Glomerular visceral epithelial cell (primary cell): ENCODE measurements around the gene ZNF628.

ENCODE experiments used
- DNase-seq: peaks from one replicate; pipeline ENCODE4 v3.0.0-alpha.2; 2016; ENCODE audit errors: extremely low spot score

ZNF628 gene

DNA sequence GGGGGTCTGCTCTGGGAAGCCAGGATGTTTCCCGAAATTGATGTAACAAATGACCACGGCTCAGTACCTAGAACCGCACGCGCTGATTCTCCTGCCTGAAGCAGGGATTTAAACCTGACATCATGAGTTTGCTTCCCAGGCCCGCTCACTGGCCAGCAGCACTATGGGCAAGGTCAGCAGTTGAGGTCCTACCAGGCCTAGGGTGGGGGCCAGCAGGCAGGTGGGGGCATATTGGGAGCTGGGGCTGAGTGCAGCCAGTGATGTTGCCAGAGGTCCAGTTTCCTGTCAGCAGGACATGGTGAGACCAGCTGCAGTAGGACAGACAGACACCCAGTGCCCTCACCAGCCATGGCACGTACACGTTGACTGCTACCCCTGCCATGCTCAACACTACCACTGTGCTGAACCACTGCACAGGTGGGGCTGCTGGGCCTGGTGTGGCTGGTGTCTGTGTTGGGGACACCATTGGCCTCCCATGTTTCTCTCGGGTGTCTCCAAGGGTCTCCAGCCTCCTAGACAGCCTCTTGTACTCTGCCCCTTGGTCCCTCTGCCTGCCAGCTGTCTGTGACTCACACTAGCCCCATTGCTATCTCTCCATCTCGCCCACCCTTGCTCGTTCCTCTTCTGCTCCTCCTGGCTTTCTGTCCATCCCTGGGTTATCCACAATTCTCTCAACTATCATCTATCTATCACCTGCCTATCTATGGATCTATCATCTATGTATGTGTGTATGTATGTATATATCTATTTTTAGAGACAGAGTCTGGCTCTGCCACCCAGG is 10.8 kb upstream of the ZNF628 start:
- DNase-seq, result no peak

DNA sequence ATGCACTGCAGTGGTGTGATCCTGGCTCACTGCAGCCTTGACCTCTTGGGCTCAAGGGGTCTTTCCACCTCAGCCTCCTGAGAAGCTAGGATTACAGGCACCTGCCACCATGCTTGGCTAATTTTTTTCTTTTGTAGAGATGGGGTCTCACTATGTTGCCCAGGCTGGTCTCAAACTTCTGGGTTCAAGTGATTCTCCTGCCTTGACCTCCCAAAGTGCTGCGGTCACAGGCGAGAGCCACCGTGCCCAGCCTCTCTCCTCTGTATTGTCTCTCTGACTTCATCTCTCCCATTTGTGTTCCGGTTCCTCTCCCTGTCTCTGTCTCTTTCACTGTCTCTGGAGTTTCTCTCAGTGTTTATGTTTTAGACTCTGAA is 10.2 kb upstream of the ZNF628 start:
- DNase-seq, result no peak

DNA sequence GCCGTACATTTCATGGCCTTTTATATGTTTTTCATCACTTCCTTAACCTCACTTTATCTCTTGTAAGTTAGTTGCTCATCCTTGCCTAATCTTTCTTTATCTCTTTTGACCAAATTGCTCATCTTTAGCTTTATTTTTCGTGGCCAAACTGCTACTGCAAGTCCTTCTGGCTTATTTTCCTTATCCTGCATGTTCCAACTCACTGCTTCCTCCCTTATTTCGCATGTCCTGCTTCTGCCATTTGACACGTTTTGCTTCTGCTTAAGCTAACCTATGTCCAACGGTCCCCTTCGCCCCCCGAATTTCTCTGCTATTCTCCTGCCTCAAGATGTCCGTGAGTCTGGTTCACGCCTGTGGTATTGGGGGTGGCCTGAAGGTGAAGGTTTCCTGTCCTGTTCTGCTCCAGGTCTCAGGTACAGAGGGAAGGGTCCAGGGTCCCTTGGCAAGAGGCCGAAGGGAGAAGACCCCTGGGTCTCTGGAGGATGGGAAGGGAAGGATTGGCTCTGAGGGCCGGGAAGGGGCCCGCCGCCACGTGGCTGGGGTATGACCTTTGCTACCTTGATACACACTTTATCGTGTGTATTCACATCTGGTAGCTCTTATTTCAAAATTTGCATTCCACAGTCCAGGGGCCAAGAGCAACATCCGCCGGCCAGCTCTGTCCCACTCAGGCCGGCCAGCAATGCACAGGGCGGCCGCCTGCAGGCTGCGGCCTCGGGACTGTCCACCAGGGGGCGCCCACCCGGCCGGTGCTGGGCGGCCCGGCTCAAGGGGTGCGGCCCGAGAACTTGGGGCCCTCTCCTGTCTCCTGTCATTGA is 9.0 kb upstream of the ZNF628 start:
- peak; percentile 68 for DNase-seq

DNA sequence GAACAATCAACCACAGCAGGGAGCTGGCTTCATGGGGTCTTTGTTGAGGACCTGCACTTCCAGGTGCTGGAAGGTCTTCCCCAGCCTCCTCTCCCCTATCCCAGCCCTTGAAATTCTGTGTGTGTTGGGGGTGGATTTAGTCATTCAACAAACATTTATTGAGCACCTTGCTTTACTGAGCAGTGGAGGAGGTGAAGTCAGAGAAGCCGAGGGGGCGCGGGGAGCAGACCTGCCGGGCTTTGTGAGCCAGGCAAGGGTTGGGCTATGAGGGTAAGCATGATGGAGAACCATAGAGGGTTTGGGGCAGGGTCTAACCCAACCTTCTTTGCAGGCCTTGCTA is 8.4 kb upstream of the ZNF628 start:
- DNase-seq, result no peak

DNA sequence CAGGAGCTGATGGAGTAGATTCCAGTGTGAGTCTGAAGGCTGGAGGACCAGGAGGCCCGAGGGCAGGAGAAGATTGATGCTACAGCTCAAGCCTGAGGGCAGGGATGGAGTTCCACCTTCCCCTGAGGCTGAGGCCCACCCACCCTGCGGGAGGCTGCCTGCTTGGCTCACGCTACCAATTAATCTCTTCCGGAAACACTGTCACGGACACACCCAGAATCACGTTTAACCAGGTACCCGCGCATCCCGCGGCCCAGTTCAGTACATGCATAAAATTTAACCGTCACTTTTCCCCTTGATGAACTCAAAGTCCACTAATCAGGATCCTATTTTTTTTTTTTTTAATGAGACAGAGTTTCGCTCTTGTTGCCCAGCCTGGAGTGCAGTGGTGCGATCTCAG is 5.2 kb upstream of the ZNF628 start:
- no peak for DNase-seq

DNA sequence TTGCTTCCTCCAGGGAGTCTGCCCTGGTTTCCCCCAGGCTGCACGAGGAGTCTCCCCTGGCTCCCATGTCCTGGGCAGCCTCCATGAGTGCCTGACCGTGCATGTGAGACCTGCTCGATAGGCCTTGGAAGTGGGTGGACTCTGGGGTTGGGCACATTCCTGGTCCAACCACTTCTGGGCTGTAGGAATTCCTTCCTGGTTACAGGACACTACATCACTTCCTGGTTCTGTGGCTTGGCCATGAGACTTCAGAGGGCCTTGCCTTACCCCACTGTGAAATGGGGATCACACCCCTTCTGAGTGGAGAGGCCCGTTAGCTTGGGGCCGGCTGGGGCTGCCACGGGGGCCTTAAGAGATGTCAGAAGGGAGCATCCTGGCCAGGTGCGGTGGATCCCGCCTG is 4.0 kb upstream of the ZNF628 start:
- peak; percentile 84 for DNase-seq

GRCh38 chr19:55473225-55474012 is 3.0 kb upstream of the ZNF628 start:
- DNase-seq, result peak; percentile 80

- DNase-seq, result peak; percentile 98
Measured at GRCh38 chr19:55474269-55475265, 1.9 kb upstream of the ZNF628 start.

- DNase-seq, result no peak
Measured at GRCh38 chr19:55477905-55478304, 1.5 kb downstream of the ZNF628 start.

GRCh38 chr19:55478364-55478763 is 1.9 kb downstream of the ZNF628 start:
- no peak for DNase-seq

- DNase-seq, result no peak
Measured at GRCh38 chr19:55479045-55479444, 2.6 kb downstream of the ZNF628 start.

- no peak for DNase-seq
Measured at GRCh38 chr19:55479451-55480230, 3.2 kb downstream of the ZNF628 start.

GRCh38 chr19:55481148-55481793 is 4.9 kb downstream of the ZNF628 start:
- DNase-seq, result no peak

DNA sequence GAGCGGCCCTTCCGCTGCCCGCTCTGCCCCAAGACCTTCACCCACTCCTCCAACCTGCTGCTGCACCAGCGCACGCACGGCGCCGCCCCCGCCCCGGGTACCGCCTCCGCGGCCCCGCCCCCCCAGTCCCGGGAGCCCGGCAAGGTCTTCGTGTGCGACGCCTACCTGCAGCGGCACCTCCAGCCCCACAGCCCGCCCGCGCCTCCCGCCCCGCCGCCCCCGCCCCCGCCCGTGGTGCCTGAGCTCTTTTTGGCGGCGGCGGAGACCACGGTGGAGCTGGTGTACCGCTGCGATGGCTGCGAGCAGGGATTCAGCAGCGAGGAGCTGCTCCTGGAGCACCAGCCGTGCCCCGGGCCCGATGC is 5.4 kb downstream of the ZNF628 start:
- DNase-seq, result no peak

DNA sequence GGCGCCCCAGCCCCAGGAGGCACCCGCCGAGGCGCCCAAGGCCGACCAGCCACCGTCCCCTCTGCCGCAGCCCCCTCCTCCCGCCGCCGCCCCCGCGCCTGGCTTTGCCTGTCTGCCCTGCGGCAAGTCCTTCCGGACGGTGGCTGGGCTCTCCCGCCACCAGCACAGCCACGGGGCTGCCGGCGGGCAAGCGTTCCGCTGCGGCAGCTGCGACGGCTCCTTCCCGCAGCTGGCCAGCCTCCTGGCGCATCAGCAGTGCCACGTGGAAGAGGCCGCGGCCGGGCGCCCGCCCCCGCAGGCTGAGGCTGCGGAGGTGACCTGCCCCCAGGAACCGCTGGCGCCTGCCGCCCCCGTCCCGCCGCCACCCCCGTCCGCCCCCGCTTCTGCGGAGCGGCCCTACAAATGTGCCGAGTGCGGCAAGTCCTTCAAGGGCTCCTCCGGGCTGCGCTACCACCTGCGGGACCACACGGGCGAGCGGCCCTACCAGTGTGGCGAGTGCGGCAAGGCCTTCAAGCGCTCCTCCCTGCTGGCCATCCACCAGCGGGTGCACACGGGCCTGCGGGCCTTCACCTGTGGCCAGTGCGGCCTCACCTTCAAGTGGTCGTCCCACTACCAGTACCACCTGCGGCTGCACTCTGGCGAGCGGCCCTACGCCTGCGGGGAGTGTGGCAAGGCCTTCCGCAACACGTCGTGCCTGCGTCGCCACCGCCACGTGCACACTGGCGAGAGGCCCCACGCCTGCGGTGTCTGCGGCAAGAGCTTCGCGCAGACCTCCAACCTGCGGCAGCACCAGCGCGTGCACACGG is 5.9 kb downstream of the ZNF628 start:
- no peak for DNase-seq

DNA sequence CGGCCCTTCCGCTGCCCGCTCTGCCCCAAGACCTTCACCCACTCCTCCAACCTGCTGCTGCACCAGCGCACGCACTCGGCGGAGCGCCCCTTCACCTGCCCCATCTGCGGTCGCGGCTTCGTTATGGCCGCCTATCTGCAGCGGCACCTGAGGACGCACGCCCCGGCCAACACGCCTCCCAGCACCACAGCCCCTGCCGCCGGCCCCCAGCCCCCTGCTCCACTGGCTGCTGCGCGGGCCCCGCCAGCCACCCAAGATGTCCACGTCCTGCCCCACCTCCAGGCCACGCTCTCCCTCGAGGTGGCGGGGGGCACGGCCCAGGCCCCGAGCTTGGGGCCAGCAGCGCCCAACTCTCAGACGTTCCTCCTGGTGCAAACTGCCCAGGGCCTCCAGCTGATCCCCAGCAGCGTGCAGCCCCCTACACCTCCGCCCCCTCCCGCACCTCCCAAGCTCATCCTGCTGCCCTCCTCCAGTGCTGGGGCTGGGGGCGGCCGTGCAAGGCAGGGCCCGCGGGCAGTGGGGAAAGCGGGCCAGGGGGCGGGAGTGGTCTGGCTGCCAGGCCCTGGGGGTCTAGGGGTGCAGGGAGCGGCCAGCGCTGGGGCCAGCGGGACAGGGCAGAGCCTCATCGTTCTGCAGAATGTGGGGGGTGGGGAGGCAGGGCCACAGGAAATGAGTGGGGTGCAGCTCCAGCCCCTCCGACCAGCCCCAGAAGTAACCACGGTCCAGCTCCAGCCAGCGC is 6.7 kb downstream of the ZNF628 start:
- no peak for DNase-seq

DNA sequence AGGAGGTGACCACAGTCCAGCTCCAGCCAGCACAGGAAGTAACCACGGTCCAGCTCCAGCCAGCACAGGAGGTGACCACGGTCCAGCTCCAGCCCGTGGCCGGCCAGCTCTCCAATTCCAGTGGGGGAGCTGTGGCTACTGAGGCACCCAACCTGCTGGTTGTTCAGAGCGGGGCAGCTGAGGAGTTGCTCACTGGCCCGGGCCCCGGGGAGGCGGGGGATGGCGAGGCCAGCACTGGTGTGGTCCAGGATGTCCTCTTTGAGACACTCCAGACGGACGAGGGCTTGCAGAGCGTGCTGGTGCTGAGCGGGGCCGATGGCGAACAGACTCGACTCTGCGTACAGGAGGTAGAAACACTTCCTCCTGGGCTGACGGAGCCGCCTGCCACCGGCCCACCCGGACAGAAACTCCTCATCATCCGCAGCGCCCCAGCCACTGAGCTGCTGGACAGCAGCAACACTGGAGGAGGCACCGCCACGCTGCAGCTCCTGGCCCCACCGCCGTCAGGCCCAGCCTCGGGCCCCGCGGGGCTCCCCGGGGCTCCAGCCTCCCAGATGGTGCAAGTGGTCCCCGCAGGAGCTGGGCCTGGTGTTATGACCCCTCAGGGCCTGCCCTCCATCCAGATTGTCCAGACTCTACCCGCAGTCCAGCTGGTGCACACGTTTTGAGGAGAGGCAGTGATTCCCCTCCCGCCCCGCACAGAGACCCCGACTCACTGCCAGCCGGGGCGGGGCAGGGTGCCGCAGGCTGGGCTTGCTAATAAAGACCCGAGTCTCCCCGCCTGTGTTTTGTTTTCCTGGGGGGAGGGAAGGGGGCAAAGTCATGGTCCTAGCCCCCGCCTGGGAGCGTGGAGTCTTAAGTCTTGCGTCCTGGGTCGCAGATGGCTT is 7.5 kb downstream of the ZNF628 start:
- DNase-seq, result no peak
